Liver (tissue), 3 donors: ENCODE measurements around the gene TRIM8.

Experiments
- HNF4G ChIP-seq: IDR thresholded peaks from 2 replicates; pipeline ENCODE4 v1.6.1; 2016; ENCODE audit warnings: antibody characterized with exemption
- MAX ChIP-seq: IDR thresholded peaks from 2 replicates; pipeline ENCODE4 v1.6.1; 2016; ENCODE audit warnings: antibody characterized with exemption
- RXRA ChIP-seq, 2 donors: IDR thresholded peaks; 2 replicates each; pipeline ENCODE4 v1.6.1; 2017 to 2018; ENCODE audit warnings: antibody characterized with exemption in 2 of 2, mild to moderate bottlenecking in 1 of 2
- SP1 ChIP-seq: IDR thresholded peaks from 2 replicates; pipeline ENCODE4 v1.6.1; 2018; ENCODE audit warnings: antibody characterized with exemption, mild to moderate bottlenecking
- TAF1 ChIP-seq: conservative IDR thresholded peaks from 2 replicates; pipeline ENCODE4 v1.6.1; 2016; ENCODE audit warnings: antibody characterized with exemption, mild to moderate bottlenecking
- YY1 ChIP-seq: IDR thresholded peaks from 2 replicates; pipeline ENCODE4 v1.6.1; 2016; ENCODE audit warnings: antibody characterized with exemption, mild to moderate bottlenecking
- TF ChIP-seq, protein P1 (sequence below): fragments of 150-350 bp; IDR thresholded peaks from 2 replicates; pipeline ENCODE4 v1.5.1; 2017; ENCODE audit warnings: improper control_type of control experiment, low read depth, low read length; ENCODE audit not compliant: missing input control
- TF ChIP-seq, protein P2 (sequence below): IDR thresholded peaks from 2 replicates; pipeline ENCODE4 v1.6.1; 2016; ENCODE audit warnings: antibody characterized with exemption
- TF ChIP-seq, protein P3 (sequence below): IDR thresholded peaks from 2 replicates; pipeline ENCODE4 v1.6.1; 2016; ENCODE audit warnings: antibody characterized with exemption
- donor health status: healthy.
- donor health status: healthy.

- TF ChIP-seq, protein P1, sequence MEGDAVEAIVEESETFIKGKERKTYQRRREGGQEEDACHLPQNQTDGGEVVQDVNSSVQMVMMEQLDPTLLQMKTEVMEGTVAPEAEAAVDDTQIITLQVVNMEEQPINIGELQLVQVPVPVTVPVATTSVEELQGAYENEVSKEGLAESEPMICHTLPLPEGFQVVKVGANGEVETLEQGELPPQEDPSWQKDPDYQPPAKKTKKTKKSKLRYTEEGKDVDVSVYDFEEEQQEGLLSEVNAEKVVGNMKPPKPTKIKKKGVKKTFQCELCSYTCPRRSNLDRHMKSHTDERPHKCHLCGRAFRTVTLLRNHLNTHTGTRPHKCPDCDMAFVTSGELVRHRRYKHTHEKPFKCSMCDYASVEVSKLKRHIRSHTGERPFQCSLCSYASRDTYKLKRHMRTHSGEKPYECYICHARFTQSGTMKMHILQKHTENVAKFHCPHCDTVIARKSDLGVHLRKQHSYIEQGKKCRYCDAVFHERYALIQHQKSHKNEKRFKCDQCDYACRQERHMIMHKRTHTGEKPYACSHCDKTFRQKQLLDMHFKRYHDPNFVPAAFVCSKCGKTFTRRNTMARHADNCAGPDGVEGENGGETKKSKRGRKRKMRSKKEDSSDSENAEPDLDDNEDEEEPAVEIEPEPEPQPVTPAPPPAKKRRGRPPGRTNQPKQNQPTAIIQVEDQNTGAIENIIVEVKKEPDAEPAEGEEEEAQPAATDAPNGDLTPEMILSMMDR = no peak
- TF ChIP-seq RXRA (IDR thresholded peaks at IDR 0.05) (no peak), SP1 (no peak), MAX (no peak), TAF1 (no peak), YY1 (no peak), HNF4G (no peak)
- TF ChIP-seq, protein P2, sequence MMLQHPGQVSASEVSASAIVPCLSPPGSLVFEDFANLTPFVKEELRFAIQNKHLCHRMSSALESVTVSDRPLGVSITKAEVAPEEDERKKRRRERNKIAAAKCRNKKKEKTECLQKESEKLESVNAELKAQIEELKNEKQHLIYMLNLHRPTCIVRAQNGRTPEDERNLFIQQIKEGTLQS = no peak
- TF ChIP-seq, protein P3, sequence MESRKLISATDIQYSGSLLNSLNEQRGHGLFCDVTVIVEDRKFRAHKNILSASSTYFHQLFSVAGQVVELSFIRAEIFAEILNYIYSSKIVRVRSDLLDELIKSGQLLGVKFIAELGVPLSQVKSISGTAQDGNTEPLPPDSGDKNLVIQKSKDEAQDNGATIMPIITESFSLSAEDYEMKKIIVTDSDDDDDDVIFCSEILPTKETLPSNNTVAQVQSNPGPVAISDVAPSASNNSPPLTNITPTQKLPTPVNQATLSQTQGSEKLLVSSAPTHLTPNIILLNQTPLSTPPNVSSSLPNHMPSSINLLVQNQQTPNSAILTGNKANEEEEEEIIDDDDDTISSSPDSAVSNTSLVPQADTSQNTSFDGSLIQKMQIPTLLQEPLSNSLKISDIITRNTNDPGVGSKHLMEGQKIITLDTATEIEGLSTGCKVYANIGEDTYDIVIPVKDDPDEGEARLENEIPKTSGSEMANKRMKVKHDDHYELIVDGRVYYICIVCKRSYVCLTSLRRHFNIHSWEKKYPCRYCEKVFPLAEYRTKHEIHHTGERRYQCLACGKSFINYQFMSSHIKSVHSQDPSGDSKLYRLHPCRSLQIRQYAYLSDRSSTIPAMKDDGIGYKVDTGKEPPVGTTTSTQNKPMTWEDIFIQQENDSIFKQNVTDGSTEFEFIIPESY = no peak
These were observed 23.5 kb upstream of the TRIM8 start for GRCh38 chr10:102620591-102621442.
